Measurements from ENCODE around the gene PEX11B. TPM values are rescaled to one million over a fixed set of nuclear protein-coding genes. Genes with fewer than 3 reads are reported as not detected.
A peak's percentile ranks its signal among the peaks of the same experiment; 100 is the strongest.
"Not testable (repeated sequence)": the region's sequence is repeated elsewhere in the genome, so short reads cannot be mapped to it uniquely, and the experiment has no call there.

Gene PEX11B
- total RNA-seq, 4 donors from 2014 or later: 23.3 to 35.9 (median 30.2) TPM

DNA sequence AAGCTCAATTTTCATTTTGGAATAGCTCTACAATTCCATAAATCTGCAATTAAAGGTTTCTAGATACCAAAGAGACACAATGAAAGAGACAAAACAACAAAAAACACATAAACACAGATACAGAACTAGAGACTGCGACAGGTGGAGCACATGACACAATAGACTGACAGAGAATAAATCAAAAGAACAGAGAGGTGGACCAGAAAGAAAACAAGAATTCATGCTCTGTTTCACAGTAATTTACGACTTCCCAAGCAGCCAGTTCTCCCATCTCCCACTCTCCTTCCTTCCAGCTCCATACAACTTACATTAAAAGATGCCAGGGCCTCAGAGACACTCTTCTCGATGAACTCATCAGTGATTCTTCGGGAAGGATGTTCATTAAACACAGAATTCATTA, 23.9 kb upstream of the PEX11B start:
- Histone ChIP-seq H3K9me3 (no peaks in the 10 kb centered on the region), H3K27me3 (no peaks in the 10 kb centered on the region), H3K36me3 (no peaks in the 10 kb centered on the region), H3K27ac (no peak overlapping the region), H3K4me1 (no peaks in the 10 kb centered on the region), H3K4me3 (no peak overlapping the region)
- DNase-seq (ENCODE audit: low spot score in 2 of 2): no peak
- TF ChIP-seq POLR2AphosphoS5 (IDR thresholded peaks at IDR 0.05): no peak
- no peak for TF ChIP-seq POLR2A (IDR thresholded peaks at IDR 0.05)
- TF ChIP-seq, protein P1, sequence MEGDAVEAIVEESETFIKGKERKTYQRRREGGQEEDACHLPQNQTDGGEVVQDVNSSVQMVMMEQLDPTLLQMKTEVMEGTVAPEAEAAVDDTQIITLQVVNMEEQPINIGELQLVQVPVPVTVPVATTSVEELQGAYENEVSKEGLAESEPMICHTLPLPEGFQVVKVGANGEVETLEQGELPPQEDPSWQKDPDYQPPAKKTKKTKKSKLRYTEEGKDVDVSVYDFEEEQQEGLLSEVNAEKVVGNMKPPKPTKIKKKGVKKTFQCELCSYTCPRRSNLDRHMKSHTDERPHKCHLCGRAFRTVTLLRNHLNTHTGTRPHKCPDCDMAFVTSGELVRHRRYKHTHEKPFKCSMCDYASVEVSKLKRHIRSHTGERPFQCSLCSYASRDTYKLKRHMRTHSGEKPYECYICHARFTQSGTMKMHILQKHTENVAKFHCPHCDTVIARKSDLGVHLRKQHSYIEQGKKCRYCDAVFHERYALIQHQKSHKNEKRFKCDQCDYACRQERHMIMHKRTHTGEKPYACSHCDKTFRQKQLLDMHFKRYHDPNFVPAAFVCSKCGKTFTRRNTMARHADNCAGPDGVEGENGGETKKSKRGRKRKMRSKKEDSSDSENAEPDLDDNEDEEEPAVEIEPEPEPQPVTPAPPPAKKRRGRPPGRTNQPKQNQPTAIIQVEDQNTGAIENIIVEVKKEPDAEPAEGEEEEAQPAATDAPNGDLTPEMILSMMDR (IDR thresholded peaks at IDR 0.05): no peak
- TF ChIP-seq EP300 (IDR thresholded peaks at IDR 0.05): no peak
- 74% methylated on average over 4 of the region's 4 CpGs for WGBS

DNA sequence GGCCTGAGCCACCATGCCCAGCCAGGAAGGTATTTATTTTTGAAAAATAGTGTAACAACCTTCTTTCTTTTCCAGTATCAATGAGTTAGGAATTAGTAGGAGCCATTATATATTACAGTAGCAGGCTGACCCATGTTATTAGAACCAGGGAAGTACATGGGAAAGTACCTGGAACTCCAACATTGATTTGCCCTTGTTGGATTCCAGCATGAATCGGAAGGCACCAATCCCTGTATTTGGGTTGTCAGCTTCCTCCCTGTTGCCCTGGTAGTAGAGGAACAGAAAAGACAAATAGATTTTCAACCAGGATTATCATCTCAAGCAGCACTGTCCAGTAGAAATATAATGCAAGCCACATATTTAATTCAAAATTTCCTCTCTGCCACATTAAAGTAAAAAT, 18.9 kb upstream of the PEX11B start:
- Histone ChIP-seq H3K4me3 (no peak overlapping the region), H3K4me1 (peaks cover 3% of the 10 kb centered on the region), H3K27me3 (no peaks in the 10 kb centered on the region), H3K9me3 (no peaks in the 10 kb centered on the region), H3K36me3 (peaks cover 24% of the 10 kb centered on the region), H3K27ac (no peak overlapping the region)
- TF ChIP-seq POLR2AphosphoS5 (IDR thresholded peaks at IDR 0.05): no peak
- TF ChIP-seq, protein P1 (IDR thresholded peaks at IDR 0.05): no peak
- no peak for TF ChIP-seq EP300 (IDR thresholded peaks at IDR 0.05)
- TF ChIP-seq POLR2A (IDR thresholded peaks at IDR 0.05): no peak
- 71% methylated on average over 1 of the region's 1 CpG for WGBS
- no peak for DNase-seq (ENCODE audit: low spot score in 2 of 2)

DNA sequence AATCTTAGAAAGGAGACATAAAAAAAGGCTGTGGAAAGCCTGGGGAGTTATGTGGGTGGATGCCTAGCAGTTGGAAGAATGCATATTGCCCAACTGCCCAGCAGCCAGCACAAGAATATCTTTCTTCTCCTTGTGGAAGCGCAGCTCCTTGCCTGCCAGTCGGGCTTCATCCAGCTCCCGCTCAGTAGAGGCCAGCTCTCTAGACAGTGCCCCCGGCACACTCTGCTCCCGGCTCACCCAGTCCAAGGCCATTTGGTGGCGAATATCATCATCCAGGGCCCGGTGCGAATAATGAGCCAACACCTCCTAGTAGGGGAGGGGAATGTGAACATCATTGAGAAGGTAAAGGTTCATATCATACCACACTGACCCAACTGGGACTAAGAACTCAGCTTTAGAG, 17.7 kb upstream of the PEX11B start:
- H3K27ac ChIP-seq: peak overlapping the region; percentile 38
- peaks cover 24% of the 10 kb centered on the region for H3K36me3 ChIP-seq
- peaks cover 3% of the 10 kb centered on the region for H3K4me1 ChIP-seq
- H3K27me3 ChIP-seq: no peaks in the 10 kb centered on the region
- no peaks in the 10 kb centered on the region for H3K9me3 ChIP-seq
- no peak overlapping the region for H3K4me3 ChIP-seq
- DNase-seq (ENCODE audit: low spot score in 2 of 2): no peak
- WGBS: 65% methylated on average over 6 of the region's 8 CpGs
- no peak for TF ChIP-seq EP300 (IDR thresholded peaks at IDR 0.05)
- TF ChIP-seq POLR2AphosphoS5 (IDR thresholded peaks at IDR 0.05): no peak
- no peak for TF ChIP-seq POLR2A (IDR thresholded peaks at IDR 0.05)
- TF ChIP-seq, protein P1 (IDR thresholded peaks at IDR 0.05): no peak

DNA sequence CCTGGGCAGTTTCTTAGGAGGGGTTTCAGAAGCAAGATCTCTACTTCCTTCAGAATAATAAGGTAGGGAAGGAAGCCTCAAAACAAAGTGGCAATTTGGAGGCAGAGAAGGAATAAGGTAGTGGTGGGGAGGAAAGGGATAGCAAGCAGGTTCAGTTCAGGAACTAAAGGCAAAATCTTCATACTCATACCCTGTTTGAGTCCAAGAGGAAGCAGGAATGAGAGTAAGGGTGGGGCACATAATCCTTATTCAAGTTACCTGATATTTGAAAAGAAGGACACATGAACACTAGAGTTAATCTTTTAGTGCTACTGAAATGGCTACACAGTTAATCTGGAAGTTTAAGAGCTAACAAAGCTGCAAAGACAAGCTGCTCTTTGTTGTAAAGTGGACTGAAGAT, 17.2 kb upstream of the PEX11B start:
- Histone ChIP-seq H3K36me3 (peaks cover 24% of the 10 kb centered on the region), H3K27ac (no peak overlapping the region), H3K4me1 (peaks cover 3% of the 10 kb centered on the region), H3K27me3 (no peaks in the 10 kb centered on the region), H3K4me3 (no peak overlapping the region), H3K9me3 (no peaks in the 10 kb centered on the region)
- TF ChIP-seq EP300 (IDR thresholded peaks at IDR 0.05) (no peak), POLR2A (IDR thresholded peaks at IDR 0.05) (no peak), POLR2AphosphoS5 (IDR thresholded peaks at IDR 0.05) (no peak)
- TF ChIP-seq, protein P1 (IDR thresholded peaks at IDR 0.05): no peak
- DNase-seq (ENCODE audit: low spot score in 2 of 2): no peak

DNA sequence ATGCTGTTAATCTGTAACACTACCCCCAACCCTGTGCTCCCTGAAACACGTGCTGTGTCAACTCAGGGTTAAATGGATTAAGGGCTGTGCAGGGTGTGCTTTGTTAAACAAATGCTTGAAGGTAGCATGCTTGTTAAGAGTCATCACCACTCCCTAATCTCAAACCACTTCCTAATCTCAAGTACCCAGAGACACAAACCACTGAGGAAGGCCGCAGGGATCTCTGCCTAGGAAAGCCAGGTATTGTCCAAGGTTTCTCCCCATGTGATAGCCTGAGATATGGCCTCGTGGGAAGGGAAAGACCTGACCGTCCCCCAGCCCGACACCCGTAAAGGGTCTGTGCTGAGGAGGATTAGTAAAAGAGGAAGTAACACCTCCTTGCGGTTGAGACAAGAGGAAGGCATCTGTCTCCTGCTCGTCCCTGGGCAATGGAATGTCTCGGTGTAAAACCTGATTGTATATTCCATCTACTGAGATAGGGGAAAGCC, 14.0 kb upstream of the PEX11B start:
- H3K36me3 ChIP-seq: peaks cover 24% of the 10 kb centered on the region
- WGBS: 61% methylated on average over 9 of the region's 9 CpGs
- not testable (repeated sequence) for H3K27me3 ChIP-seq; DNase-seq (ENCODE audit: low spot score in 2 of 2); H3K4me3 ChIP-seq; H3K27ac ChIP-seq; H3K9me3 ChIP-seq
- peaks cover 13% of the 10 kb centered on the region for H3K4me1 ChIP-seq
